Brain pericyte (primary cell): Measurements from ENCODE around the gene CD180.

Experiments used
- DNase-seq: peaks from one replicate; pipeline ENCODE4 v3.0.0-alpha.2; 2012; ENCODE audit warnings: low read depth, low spot score

Gene CD180

GRCh38 chr5:67211926-67212325, 15.3 kb upstream of the CD180 start:
- no peak for DNase-seq

DNA sequence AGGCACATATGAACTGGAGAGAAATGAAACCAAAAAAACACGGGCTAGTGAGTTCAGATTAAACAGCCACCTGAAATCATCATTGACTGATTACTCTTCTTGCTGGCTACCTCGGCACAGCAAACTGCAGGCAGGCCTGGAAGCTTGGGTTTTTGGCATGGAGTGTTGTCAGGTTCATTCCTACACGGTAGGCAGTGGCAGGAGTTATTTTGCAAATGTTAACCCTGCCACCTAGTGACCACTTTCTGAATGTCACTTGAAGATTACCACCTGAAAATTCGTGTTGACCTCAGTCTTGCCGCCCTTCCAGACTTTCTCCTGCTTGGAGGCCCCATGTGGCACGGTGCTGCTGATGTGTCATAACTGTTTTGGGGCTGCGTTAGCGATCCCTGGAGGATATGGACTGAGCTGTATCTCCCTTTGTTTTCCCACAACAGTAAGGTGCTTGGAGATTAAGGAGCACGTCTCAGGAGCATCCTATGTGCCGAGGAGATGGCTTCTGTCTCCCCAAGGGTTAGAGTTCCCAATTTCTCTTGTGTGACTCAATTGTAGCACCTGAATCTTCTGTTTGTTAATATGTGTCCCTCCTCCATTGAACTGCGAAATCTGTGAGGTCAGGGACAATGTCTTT, 12.7 kb upstream of the CD180 start:
- DNase-seq = no peak

DNA sequence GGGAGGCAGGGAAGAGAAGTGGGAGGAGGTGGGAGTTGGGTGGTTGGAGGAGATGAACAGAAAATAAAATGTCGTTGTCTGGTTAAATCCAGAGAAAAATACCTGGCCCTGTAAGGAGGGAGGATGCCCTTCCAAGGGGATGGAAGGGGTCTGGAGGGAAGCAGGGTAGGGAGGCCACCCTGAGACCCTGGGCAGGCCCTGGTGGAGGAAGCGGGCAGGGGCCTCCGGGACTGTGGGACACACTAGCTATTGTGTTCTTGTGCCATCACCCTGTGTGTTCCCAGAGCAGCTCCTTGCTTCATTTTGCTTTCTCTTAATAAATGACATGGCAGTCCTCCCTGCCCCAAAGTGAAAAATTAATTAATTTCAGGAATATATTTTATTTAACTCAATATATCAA, 11.8 kb upstream of the CD180 start:
- DNase-seq = no peak

- DNase-seq = no peak
These were observed 10.3 kb upstream of the CD180 start for GRCh38 chr5:67206929-67207328.

- no peak for DNase-seq
These were observed 9.9 kb upstream of the CD180 start for GRCh38 chr5:67206461-67206860.

GRCh38 chr5:67205981-67206380, 9.4 kb upstream of the CD180 start:
- DNase-seq = no peak

DNA sequence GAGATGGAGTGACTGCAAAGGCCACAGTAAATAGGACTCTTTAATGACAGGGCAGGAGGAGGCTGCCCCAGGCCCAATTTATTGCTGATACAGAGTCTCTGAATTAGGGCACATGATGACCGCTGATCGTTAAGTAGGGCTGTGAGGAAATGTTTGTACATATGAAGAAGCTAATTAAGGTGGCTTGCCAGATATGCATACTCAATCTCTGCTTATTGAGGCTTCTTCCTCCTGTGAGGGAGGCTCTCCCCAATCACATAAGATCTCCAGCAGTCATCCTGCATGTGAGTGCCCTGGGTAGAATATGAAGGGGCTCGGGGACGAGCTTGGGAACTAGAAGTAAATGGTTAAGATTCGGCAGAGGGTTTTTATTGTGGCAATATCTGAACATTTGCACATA, 8.2 kb upstream of the CD180 start:
- no peak for DNase-seq

DNA sequence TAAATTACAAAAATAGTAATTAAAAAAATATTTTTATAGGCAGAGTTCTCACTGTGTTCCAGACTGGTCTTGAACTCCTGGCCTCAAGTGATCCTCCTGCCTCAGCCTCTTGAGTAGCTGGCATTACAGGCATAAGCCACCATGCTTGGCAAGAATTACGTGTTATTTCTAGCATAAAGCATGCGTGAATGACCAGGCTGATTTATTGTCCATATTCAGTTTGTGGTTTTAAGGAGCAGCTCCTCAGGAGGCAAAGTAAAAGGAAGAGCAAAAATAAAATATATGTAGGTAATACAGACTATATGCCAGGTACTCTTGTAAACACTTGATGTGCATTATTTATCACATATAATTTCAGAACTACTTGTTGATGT, 7.1 kb upstream of the CD180 start:
- no peak for DNase-seq

GRCh38 chr5:67202828-67203227, 6.2 kb upstream of the CD180 start:
- no peak for DNase-seq

DNA sequence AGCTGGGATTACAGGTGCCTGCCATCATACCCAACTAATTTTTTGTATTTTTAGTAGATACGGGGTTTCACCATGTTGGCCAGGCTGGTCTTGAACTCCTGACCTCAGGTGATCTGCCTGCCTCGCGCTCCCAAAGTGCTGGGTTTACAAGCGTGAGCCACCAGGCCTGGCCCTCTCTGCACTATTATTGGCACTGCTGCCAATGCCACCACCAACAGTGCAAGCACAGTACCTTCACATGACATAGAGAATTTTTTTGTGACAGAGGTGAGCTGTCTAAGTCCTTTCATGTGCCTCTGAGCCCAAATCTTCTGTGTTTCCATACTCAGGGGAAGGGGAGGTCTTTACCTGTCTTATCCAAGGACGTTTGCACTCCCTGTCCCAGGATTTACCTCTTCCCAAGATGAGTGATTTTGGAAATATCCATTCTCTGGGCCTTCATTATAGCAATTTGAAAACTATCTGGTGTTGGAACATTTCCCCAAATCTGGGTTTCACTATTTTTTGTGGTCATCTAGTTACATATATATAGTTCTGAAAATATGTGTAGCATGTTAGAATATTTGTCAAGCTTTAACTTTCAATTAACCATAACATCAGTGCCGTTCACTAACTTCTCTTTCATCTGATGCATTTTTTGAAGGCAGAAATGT, 5.4 kb upstream of the CD180 start:
- DNase-seq = no peak

DNA sequence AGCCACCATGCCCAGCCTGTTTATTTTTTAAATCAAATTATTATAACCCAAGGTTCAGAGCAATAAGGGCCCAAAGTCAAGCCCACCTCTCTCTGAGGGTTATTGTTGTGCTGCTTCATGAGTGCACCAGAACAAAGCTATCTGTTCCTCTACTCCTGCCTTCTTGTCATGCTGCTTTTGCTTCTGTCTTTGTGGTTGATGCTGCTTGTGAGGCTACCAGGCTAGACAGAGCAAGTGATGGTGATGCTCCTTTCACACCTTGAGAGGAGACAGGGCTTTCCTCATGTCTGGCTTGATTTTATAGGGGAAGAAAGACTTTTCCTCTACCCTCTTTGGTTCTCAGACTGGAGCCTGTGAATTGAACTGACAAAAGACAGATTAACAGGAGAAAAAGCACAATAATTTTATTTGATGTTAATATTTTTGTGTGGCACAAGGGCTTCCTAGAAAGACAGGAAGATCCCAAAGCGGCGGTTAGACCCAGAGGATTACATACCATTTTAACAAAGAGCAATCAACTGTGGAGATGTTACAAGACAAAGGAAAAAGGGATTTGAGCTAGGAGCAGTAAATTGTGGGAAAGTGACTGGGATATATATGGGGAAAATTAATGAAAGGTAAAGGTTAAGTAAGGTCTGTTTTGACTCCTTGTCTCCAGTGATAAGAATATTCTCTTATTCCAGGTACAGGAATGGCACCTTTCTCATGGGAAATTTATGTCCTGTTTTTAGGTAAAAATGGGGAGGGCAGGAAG, 4.4 kb upstream of the CD180 start:
- no peak for DNase-seq

DNA sequence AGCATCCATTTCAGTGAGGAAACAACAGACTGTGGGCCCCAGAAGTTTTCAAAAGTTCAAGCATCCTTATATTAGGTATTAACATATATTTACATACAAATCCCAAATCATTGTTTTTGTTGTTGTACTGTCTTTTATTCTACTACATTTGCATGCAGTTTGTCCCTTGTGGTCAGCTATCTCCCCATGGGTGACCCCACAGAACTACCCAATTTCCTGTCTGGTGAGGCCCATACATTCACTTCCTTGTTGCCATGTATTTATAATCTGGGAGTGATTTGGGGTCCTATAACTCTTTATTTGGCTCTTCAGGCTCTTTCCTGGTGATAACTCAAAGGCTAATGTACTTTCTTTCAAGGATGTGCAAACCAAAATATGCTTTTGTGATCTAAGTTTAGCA, 3.3 kb upstream of the CD180 start:
- DNase-seq = no peak

DNA sequence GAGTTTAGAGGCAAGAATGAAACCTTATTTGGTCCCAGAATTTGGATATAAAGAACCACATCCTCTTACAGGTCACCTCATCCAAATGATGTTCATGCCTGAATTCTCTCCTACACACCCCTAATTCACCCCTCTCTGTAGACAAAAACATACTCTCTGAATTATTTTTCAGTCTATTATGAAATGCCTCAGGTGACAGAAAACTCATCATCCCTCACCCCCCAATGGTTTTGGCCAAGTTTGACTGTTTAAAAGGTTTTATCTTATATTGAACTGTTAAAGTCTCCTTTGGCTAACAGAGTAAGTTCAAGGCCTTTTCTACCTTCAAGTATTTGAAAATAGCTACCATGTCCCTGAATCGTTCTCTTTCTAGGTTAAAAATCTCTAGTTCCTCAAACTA, 2.3 kb upstream of the CD180 start:
- no peak for DNase-seq

DNA sequence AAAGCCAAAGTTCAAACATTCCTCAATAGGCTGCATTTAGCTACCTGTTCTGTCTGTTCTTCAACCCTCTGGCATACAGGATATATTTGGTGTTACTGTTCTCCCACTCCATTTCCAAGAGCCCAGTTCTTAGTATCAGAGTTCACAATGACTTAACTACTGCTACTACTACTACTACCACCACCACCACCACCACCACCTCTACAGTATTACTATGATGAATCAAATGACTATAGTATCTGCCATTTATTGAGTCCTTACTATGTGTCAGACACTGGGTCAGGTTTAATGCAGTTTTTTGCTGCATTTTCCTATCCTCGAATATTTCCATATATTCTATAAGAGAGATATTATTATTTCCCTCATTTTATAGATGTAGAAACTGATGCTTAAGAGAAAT, 937 bp upstream of the CD180 start:
- no peak for DNase-seq

DNA sequence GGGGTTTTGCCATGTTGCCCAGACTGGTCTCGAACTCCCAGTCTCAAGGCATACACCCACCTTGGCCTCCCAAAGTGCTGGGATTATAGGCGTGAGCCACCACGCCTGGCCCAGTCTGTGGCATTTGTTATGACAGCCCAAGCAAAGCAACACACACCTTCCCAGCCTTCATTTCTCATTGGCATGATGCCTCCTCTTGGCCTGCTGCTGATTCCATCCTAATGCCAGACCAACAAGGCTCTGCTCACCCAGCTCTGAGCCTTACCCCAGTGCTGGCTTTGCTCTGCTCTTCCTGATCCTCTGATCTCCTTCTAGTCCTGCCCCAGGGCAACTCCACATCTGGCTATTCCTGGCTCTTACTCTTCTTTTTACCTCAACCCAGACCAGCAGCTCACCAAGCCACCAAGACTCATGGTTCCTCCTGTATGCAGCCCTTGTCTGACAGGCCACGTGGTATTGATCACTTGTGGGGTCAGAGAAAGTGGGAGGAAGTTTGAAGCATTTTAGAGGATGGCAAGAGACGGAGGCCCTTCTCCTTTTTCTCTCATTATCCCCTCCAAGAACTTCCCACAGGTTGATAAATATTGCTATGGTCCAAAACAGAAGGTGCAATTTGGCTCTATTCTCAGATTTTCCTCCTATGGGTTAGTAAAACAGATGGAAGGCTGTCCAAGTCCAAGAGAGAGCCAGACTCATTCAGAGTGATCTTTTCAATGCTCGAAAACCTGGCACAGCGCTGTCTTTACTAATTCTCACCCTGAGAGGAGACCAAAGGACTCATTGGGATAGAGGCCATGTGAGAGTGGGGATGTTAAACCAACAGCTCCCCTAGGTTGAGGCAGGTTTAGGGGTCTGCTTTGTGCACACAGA, 958 bp downstream of the CD180 start:
- no peak for DNase-seq

DNA sequence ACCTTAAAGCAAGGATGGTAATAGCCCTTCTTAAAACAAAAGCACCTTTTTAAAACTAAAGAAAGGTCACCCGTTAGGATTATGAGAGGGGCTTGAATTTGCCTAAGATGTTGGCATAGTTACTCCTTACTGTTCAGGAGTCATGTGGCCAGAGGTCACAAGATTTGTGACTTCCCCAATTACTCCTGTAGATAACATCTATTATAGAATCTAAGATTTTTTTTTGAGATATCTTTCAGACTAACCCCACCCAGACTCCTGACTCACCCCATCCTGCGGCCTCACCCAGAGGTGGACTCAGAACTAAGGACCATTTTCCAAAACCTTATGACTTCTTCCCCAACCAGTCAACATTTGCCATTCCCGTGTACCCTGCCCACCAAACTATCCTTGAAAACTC, 2.4 kb downstream of the CD180 start:
- no peak for DNase-seq

- DNase-seq = no peak
These were observed 3.2 kb downstream of the CD180 start for GRCh38 chr5:67193439-67193807.

DNA sequence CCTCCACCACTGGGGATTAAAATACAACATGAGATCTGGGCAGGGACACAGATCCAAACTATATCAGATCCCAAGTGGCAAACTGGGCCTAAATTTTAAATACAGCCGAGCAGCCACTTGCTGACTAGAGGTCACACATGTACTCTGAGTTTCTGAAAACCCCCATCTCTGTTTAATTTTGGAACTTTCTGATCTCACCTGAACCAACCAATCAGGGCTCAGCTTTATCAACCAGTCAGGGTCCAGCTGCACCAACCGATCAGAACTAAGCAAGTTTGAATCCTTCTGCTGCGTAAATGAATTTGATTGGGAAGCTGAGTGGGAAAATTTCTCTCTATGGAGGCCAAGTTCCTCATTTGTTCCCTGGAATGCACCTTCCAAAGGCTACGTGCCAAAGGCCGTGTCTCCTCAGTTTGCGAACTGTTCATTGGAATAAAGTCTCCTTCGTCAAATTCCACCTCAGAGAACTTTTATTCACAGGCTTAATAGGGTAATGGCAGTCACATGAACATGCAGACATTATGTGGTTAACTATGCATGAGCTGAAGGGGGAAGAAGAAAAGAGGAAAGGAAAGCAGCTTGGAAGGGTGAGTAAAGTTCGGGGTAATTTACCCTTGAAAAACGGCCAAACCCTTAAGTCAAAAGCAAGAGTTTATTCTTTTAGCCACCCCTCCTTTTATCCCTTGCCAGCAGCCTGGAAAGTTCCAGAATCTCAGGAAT, 3.7 kb downstream of the CD180 start:
- no peak for DNase-seq

DNA sequence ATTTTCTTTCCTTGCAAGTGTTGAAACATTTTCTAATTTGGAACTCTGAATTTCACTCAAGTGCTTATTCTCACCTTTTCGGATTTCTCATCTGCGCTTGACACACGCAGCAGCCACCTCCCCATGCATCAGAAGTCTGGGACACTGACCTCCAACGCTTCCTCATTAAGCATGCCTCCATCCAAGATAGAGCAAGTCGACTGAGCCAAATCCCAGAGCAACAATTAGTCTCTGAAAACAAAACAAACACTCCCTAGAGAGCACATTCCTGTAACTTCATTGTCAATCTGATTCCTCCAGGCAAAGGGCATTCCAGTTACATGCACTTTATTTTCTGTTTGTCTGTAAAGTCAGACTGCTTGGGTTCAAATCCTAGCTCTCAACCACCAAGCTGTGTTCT, 5.7 kb downstream of the CD180 start:
- no peak for DNase-seq

GRCh38 chr5:67190410-67190809, 6.2 kb downstream of the CD180 start:
- DNase-seq = no peak

GRCh38 chr5:67189931-67190330, 6.7 kb downstream of the CD180 start:
- DNase-seq = no peak

- DNase-seq = no peak
These were observed 7.6 kb downstream of the CD180 start for GRCh38 chr5:67189079-67189354.
